Measurements from ENCODE around the gene PRMT2. TPM values are rescaled to one million over a fixed set of nuclear protein-coding genes. Genes with fewer than 3 reads are reported as not detected.

Gene PRMT2
- total and polyA plus RNA-seq, 5 donors from 2014 or later = 90.4 to 202 (median 150) TPM

DNA sequence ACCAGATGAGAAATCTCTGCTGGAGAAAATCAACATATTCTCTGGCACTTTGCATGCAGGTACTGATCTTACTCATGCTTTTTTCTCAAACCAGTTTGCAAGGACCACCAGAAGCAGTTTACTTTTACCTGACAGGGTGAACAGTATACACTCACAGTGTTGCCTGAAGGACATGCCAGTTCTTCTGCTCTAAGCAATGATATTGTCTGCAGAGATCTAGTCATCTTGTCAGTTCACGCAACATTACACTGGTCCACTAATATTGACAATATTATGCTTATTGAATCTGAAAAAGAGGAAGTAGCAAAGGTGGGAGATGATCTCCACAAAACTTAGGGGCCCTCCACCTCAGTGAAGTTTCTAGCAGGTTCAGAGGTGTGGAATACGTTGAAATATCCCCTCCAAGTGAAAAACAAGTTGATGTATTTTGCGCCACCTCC is 26.8 kb upstream of the PRMT2 start:
- ATAC-seq (ENCODE audit: low read depth in 2 of 2) (no peak), DNase-seq (no peak)
- Mint-ChIP-seq H3K4me3 (no peak overlapping the region), H3K27ac (no peak overlapping the region), H3K4me1 (peaks cover 0 to 25% (median 11%) of the 10 kb centered on the region in 4 donors), H3K27me3 (peaks cover 5% of the 10 kb centered on the region), H3K9me3 (peaks cover 0 to 12% (median 3%) of the 10 kb centered on the region in 7 donors), H3K36me3 (no peaks in the 10 kb centered on the region)
- H3K4me3 ChIP-seq (ENCODE audit: low read depth, low read length) = no peak overlapping the region
- peaks cover 5% of the 10 kb centered on the region for H3K27me3 ChIP-seq (ENCODE audit: control insufficient read depth, insufficient read depth, low read length)
- peaks cover 9 to 14% of the 10 kb centered on the region in 2 experiments for H3K9me3 ChIP-seq (ENCODE audit: control insufficient read depth in 2 of 2, low read length in 2 of 2)
- H3K27ac ChIP-seq (ENCODE audit: insufficient read depth, low read length, poor library complexity, severe bottlenecking) = no peak overlapping the region
- peaks cover 17% of the 10 kb centered on the region for H3K4me1 ChIP-seq (ENCODE audit: control insufficient read depth, insufficient read depth, low read length, poor library complexity, severe bottlenecking)
- H3K36me3 ChIP-seq (ENCODE audit: control insufficient read depth, insufficient read depth, low read length) = no peaks in the 10 kb centered on the region

DNA sequence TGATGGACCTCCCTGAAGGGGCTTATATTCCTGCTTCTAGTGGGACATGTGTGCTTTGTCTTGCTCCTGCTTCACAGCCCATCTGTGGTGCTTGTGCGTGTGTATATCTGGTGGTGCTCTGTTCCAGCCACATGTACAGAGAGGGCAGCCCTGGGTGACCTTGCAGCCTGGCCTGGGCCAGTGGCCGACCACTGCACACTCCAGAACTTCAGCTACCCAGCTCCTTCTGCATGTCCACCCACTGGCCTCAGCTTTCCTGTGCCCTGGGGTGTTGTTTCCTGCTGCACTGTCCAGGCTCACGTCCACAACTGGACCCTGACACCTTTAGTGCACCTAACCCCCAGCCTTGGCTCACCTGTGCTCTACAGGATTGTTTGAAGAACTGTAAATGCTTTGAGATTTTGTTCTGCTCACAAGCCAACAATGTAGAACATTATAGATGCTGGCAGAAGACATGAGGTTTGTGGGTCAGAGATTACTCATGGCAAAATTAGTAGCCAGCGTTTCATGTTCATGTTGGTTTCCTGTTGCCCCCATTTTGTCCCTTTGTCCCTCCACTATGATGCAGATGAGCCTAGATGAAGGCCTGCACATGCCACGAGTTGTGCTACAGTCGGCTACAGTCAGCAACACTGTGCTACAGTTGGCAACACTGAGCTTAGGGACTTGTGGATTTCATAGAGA is 25.3 kb upstream of the PRMT2 start:
- H3K4me3 ChIP-seq (ENCODE audit: low read depth, low read length) = no peak overlapping the region
- H3K9me3 ChIP-seq (ENCODE audit: control insufficient read depth in 2 of 2, low read length in 2 of 2) = peaks cover 9 to 14% of the 10 kb centered on the region in 2 experiments
- Mint-ChIP-seq H3K4me1 (peaks cover 0 to 20% (median 7%) of the 10 kb centered on the region in 4 donors), H3K9me3 (peaks cover 0 to 14% (median 3%) of the 10 kb centered on the region in 7 donors), H3K27me3 (peaks cover 16% of the 10 kb centered on the region), H3K27ac (no peak overlapping the region), H3K36me3 (no peaks in the 10 kb centered on the region), H3K4me3 (no peak overlapping the region)
- H3K36me3 ChIP-seq (ENCODE audit: control insufficient read depth, insufficient read depth, low read length) = no peaks in the 10 kb centered on the region
- peaks cover 5% of the 10 kb centered on the region for H3K27me3 ChIP-seq (ENCODE audit: control insufficient read depth, insufficient read depth, low read length)
- H3K27ac ChIP-seq (ENCODE audit: insufficient read depth, low read length, poor library complexity, severe bottlenecking) = no peak overlapping the region
- peaks cover 14% of the 10 kb centered on the region for H3K4me1 ChIP-seq (ENCODE audit: control insufficient read depth, insufficient read depth, low read length, poor library complexity, severe bottlenecking)
- no peak for DNase-seq
- no peak for ATAC-seq (ENCODE audit: low read depth in 2 of 2)

DNA sequence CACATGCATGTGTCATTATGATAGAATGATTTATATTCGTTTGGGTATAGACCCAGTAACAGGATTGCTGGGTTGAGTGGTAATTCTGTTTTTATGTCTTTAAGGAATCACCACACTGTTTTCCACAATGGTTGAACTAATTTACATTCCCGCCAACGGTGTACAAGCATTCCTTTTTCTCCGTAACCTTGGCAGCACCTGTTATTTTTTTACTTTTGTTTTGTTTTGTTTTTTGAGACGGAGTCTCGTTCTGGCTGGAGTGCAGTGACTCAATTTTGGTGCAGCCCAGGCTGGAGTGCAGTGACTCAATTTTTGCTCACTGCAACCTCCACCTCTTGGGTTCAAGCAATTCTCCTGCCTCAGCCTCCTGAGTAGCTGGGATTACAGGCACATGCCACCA is 22.1 kb upstream of the PRMT2 start:
- peaks cover 0 to 14% (median 3%) of the 10 kb centered on the region in 7 donors for H3K9me3 Mint-ChIP-seq
- H3K36me3 Mint-ChIP-seq = no peaks in the 10 kb centered on the region
- H3K4me3 Mint-ChIP-seq = no peak overlapping the region

DNA sequence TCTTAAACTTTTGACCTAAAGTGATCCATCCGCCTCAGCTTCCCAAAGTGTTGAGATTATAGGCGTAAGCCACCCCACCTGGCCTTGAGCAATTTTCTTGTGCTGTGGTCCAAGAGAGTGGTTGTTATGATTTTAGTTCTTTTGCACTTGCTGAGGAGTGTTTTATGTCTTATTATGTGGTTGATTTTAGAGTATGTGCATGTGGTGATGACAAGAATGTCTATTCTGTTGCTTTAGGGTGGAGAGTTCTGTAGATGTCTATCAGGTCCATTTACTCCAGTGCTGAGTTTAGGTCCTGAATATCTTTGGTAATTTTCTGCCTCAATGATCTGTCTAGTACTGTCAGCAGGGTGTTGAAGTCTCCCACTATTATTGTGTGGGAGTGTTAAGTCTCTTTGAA is 19.4 kb upstream of the PRMT2 start:
- H3K9me3 ChIP-seq (ENCODE audit: control insufficient read depth in 2 of 2, low read length in 2 of 2) = peaks cover 0 to 7% of the 10 kb centered on the region in 2 experiments
- Mint-ChIP-seq H3K27ac (no peak overlapping the region), H3K27me3 (peaks cover 36% of the 10 kb centered on the region), H3K36me3 (no peaks in the 10 kb centered on the region), H3K4me1 (peaks cover 0 to 8% (median under 1%) of the 10 kb centered on the region in 4 donors), H3K9me3 (peaks cover 0 to 6% (median 3%) of the 10 kb centered on the region in 7 donors), H3K4me3 (no peak overlapping the region)
- H3K36me3 ChIP-seq (ENCODE audit: control insufficient read depth, insufficient read depth, low read length) = no peaks in the 10 kb centered on the region
- DNase-seq (no peak), ATAC-seq (ENCODE audit: low read depth in 2 of 2) (no peak)
- no peak overlapping the region for H3K27ac ChIP-seq (ENCODE audit: insufficient read depth, low read length, poor library complexity, severe bottlenecking)
- no peak overlapping the region for H3K4me3 ChIP-seq (ENCODE audit: low read depth, low read length)
- H3K27me3 ChIP-seq (ENCODE audit: control insufficient read depth, insufficient read depth, low read length) = peaks cover 3% of the 10 kb centered on the region
- H3K4me1 ChIP-seq (ENCODE audit: control insufficient read depth, insufficient read depth, low read length, poor library complexity, severe bottlenecking) = no peaks in the 10 kb centered on the region

More for the DNA sequence above, 22.1 kb upstream of the PRMT2 start:
- peaks cover 0 to 3% (median 0%) of the 10 kb centered on the region in 4 donors for H3K4me1 Mint-ChIP-seq
- Histone ChIP-seq H3K9me3 (ENCODE audit: control insufficient read depth in 2 of 2, low read length in 2 of 2) (peaks cover 9 to 14% of the 10 kb centered on the region in 2 experiments), H3K27me3 (ENCODE audit: control insufficient read depth, insufficient read depth, low read length) (peaks cover 7% of the 10 kb centered on the region), H3K36me3 (ENCODE audit: control insufficient read depth, insufficient read depth, low read length) (no peaks in the 10 kb centered on the region), H3K27ac (ENCODE audit: insufficient read depth, low read length, poor library complexity, severe bottlenecking) (no peak overlapping the region), H3K4me1 (ENCODE audit: control insufficient read depth, insufficient read depth, low read length, poor library complexity, severe bottlenecking) (no peaks in the 10 kb centered on the region), H3K4me3 (ENCODE audit: low read depth, low read length) (no peak overlapping the region)
- H3K27ac Mint-ChIP-seq = no peak overlapping the region
- DNase-seq = no peak
- no peak for ATAC-seq (ENCODE audit: low read depth in 2 of 2)
- H3K27me3 Mint-ChIP-seq = peaks cover 32% of the 10 kb centered on the region

DNA sequence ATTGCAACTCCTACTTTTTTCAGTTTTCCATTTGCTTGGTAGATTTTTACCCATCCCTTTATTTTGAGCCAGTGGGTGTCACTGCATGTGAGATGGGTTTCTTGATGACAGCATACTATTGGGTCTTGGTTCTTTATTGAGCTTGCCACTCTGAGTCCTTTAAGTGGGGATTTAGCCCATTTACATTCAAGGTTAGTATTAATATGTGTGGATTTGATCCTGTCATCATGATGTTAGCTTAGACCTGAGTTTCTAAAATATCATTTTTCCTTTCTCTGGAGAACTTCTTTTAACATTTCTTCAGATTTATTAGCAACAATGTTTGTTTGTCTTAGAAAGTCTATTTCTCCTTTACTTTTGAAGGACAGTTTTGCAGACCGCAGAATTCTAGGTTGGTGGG is 18.8 kb upstream of the PRMT2 start:
- H3K4me1 Mint-ChIP-seq = peaks cover 0 to 8% (median 3%) of the 10 kb centered on the region in 4 donors
- no peaks in the 10 kb centered on the region for H3K36me3 Mint-ChIP-seq

DNA sequence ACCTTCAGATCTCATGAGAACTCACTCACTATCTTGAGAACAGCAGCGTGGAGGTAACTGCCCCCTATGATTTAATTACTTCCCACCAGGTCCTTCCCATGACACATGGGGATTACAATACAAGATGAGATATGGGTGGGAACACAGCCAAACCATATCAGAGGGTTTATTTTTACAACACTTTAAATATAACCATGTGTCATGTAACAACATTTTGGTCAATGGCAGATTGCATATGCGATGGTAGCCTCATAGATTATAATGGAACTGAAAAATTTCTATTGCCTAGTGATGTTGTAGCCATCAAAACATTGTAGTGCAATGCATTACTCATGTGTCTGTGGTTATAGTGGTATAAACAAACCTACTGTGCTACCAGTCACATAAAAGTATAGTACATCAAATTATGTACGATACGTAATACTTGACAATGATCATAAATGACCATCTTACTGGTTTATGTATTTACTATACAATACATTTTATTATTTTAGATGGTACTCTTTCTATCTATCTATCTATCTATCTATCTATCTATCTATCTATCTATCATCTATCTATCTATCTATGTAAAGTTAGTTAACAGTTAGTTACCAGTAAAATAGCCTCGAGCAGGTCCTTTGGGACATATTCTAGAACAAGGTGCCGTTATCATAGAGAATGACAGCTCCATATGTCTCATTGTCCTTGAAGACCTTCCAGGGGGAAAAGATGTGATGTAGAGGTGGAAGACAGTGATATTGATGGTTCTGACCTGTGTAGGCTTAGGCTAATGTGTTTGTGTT is 18.0 kb upstream of the PRMT2 start:
- H3K36me3 ChIP-seq (ENCODE audit: control insufficient read depth, insufficient read depth, low read length) = no peaks in the 10 kb centered on the region
- H3K27me3 ChIP-seq (ENCODE audit: control insufficient read depth, insufficient read depth, low read length) = peaks cover 3% of the 10 kb centered on the region
- Mint-ChIP-seq H3K9me3 (peaks cover 0 to 6% (median 0%) of the 10 kb centered on the region in 7 donors), H3K27ac (no peak overlapping the region), H3K36me3 (no peaks in the 10 kb centered on the region), H3K4me1 (peaks cover 0 to 12% (median 5%) of the 10 kb centered on the region in 4 donors), H3K27me3 (peaks cover 37% of the 10 kb centered on the region), H3K4me3 (no peak overlapping the region)
- H3K9me3 ChIP-seq (ENCODE audit: control insufficient read depth in 2 of 2, low read length in 2 of 2) = no peaks in the 10 kb centered on the region
- DNase-seq (no peak), ATAC-seq (ENCODE audit: low read depth in 2 of 2) (no peak)
- H3K27ac ChIP-seq (ENCODE audit: insufficient read depth, low read length, poor library complexity, severe bottlenecking) = no peak overlapping the region
- H3K4me1 ChIP-seq (ENCODE audit: control insufficient read depth, insufficient read depth, low read length, poor library complexity, severe bottlenecking) = no peaks in the 10 kb centered on the region
- H3K4me3 ChIP-seq (ENCODE audit: low read depth, low read length) = no peak overlapping the region

More for the DNA sequence above, 18.8 kb upstream of the PRMT2 start:
- H3K4me3 ChIP-seq (ENCODE audit: low read depth, low read length) = no peak overlapping the region
- H3K9me3 Mint-ChIP-seq = peaks cover 0 to 6% (median 3%) of the 10 kb centered on the region in 7 donors
- H3K27ac ChIP-seq (ENCODE audit: insufficient read depth, low read length, poor library complexity, severe bottlenecking) = no peak overlapping the region
- peaks cover 0 to 5% of the 10 kb centered on the region in 2 experiments for H3K9me3 ChIP-seq (ENCODE audit: control insufficient read depth in 2 of 2, low read length in 2 of 2)
- H3K27me3 Mint-ChIP-seq = peaks cover 36% of the 10 kb centered on the region
- no peak overlapping the region for H3K4me3 Mint-ChIP-seq
- ATAC-seq (ENCODE audit: low read depth in 2 of 2) (no peak), DNase-seq (no peak)
- no peak overlapping the region for H3K27ac Mint-ChIP-seq
- H3K36me3 ChIP-seq (ENCODE audit: control insufficient read depth, insufficient read depth, low read length) = no peaks in the 10 kb centered on the region
- peaks cover 3% of the 10 kb centered on the region for H3K27me3 ChIP-seq (ENCODE audit: control insufficient read depth, insufficient read depth, low read length)
- H3K4me1 ChIP-seq (ENCODE audit: control insufficient read depth, insufficient read depth, low read length, poor library complexity, severe bottlenecking) = no peaks in the 10 kb centered on the region

DNA sequence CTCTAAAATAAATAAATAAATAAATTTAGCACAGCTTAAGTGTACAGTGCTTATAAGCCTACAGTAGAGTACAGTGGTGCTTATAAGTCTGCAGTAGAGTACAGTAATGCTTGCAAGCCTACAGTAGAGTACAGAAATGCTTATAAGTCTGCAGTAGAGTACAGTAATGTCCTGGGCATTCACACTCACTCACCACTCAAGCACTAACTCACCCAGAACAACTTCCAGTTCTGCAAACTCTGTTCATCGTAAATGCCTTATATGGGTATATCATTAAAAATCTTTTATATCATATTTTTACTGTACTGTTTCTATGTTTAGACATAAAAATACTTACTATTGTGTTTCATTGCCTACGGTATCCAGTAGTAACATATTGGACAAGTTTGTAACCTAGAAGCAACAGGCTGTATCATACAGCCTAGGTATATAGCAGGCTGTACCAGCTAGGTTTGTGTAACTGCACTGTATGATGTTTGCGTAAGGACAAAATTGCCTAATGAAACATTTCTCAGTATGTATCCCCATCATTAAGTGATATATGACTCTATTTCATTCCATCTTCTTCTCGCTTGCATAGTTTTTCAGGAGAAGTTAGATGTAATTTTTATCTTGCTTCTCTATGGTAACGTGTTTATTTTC is 16.6 kb upstream of the PRMT2 start:
- H3K4me1 Mint-ChIP-seq = peaks cover 0 to 13% (median 5%) of the 10 kb centered on the region in 4 donors
- H3K36me3 ChIP-seq (ENCODE audit: control insufficient read depth, insufficient read depth, low read length) = no peaks in the 10 kb centered on the region
- no peak overlapping the region for H3K4me3 ChIP-seq (ENCODE audit: low read depth, low read length)
- peaks cover 37% of the 10 kb centered on the region for H3K27me3 Mint-ChIP-seq
- no peak overlapping the region for H3K27ac Mint-ChIP-seq
- no peaks in the 10 kb centered on the region for H3K36me3 Mint-ChIP-seq
- H3K27ac ChIP-seq (ENCODE audit: insufficient read depth, low read length, poor library complexity, severe bottlenecking) = no peak overlapping the region
- H3K4me1 ChIP-seq (ENCODE audit: control insufficient read depth, insufficient read depth, low read length, poor library complexity, severe bottlenecking) = no peaks in the 10 kb centered on the region
- H3K4me3 Mint-ChIP-seq = no peak overlapping the region
- no peaks in the 10 kb centered on the region for H3K9me3 ChIP-seq (ENCODE audit: control insufficient read depth in 2 of 2, low read length in 2 of 2)
- H3K27me3 ChIP-seq (ENCODE audit: control insufficient read depth, insufficient read depth, low read length) = peaks cover 3% of the 10 kb centered on the region
- ATAC-seq (ENCODE audit: low read depth in 2 of 2) = no peak
- DNase-seq = no peak
- peaks cover 0 to 3% (median 0%) of the 10 kb centered on the region in 7 donors for H3K9me3 Mint-ChIP-seq

All from CD4-positive, CD25-positive, alpha-beta regulatory T cell (primary cell).